Testis (tissue), 3 donors: Measurements from ENCODE around the gene LMNB1. TPM values are rescaled to one million over a fixed set of nuclear protein-coding genes. Genes with fewer than 3 reads are reported as not detected.
A peak's percentile ranks its signal among the peaks of the same experiment; 100 is the strongest.

Experiments used
- DNase-seq: peaks from one replicate; pipeline ENCODE4 v3.0.0-alpha.2; 2019
- H3K27ac ChIP-seq, 2 donors: fragments of 200-600 bp; sonication (generic); one replicate each; pipeline ENCODE4 v1.5.1; 2019
- H3K27me3 ChIP-seq: fragments of 200-600 bp; sonication (generic); one replicate; pipeline ENCODE4 v1.5.1; 2019
- H3K36me3 ChIP-seq: fragments of 200-600 bp; sonication (generic); one replicate; pipeline ENCODE4 v1.5.1; 2017; ENCODE audit warnings: low read depth; ENCODE audit errors: missing control alignments
- H3K4me1 ChIP-seq: fragments of 200-600 bp; sonication (generic); one replicate; pipeline ENCODE4 v1.5.1; 2019
- H3K4me3 ChIP-seq, 2 donors: fragments of 200-600 bp; sonication (generic); one replicate each; pipeline ENCODE4 v1.5.1; 2017 to 2019
- H3K9me3 ChIP-seq: fragments of 200-600 bp; sonication (generic); one replicate; pipeline ENCODE4 v1.5.1; 2017
- CTCF ChIP-seq, 3 experiments: fragments of 450-650 bp in 2 of 3; fragments of 200-600 bp in 1 of 3; sonication (generic) in 1 of 3; IDR thresholded peaks; one replicate each; pipeline ENCODE4 v1.5.1; 2016 to 2019; ENCODE audit warnings: antibody characterized with exemption in 3 of 3, mild to moderate bottlenecking in 2 of 3, moderate library complexity in 1 of 3
- POLR2A ChIP-seq: fragments of 450-650 bp; IDR thresholded peaks from one replicate; pipeline ENCODE4 v1.6.1; 2017; ENCODE audit warnings: antibody characterized with exemption, mild to moderate bottlenecking, moderate library complexity
- whole genome bisulfite sequencing, 2 donors: methylation state at CpG; one replicate each; pipeline ENCODE4 v1.1.5; 2018; 5-methylcytosine and 5-hydroxymethylcytosine counted together
- intact Hi-C: fragments of 100-400 bp; cut with DNase I; formaldehyde crosslinking; loops from one replicate; pipeline ENCODE4 v1.15.1; 2023; ENCODE audit warnings: low total_unique reads
- polyA plus RNA-seq: library from polyadenylated mRNA; stranded (reverse); fragments of 350-450 nt; fragmentation: Illumina TruSeq; extraction: RNeasy Lipid Tissue Mini Kit (QIAGEN cat#74804); gene quantifications from one replicate; pipeline ENCODE4 v1.2.3, GENCODE V29; 2014; ENCODE audit warnings: low read depth, low replicate concordance; ENCODE audit not compliant: insufficient read depth
- total RNA-seq, 2 donors: library from RNA; depleted of rRNA; stranded (reverse); fragments of >200 nt; gene quantifications; one replicate each; pipeline ENCODE4 v1.2.3, GENCODE V29; 2016

LMNB1 gene
- total and polyA plus RNA-seq, 3 donors from 2014 or later = 13.7 to 26.1 (median 15.9) TPM

DNA sequence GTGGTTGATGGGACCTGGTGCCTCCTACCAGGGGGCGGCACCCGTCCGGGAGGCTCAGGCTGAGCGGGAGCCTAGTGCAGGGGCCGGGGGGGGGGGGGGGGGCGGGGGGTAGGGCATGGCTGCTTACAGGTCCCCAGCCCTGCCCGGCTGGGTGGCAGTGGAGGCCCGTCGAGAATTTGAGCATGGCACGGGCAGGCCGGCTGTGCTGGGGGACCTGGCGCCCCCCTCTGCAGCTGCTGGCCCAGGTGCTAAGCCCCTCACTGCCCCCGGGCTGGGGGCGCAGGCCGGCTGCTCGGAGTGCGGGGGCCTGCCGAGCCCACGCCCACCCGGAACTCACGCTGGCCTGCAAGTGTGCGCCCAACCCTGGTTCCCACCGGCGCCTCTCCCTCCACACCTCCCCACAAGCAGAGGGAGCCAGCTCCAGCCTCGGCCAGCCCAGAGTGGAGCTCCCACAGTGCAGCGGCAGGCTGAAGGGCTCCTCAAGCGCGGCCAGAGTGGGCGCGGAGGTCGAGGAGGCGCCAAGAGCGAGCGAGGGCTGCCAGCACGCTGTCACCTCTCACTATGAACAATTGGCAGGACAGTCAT lies 77.7 kb downstream of the LMNB1 start:
- H3K36me3 ChIP-seq = no peaks in the 10 kb centered on the region
- 40 to 90% methylated on average over 10 to 21 of the region's 35 CpGs for WGBS, 2 donors
- H3K27me3 ChIP-seq = no peaks in the 10 kb centered on the region
- peak overlapping the region; percentile 33 to 43 for H3K4me3 ChIP-seq
- H3K9me3 ChIP-seq = no peaks in the 10 kb centered on the region
- intact Hi-C loops = no loop called here
- H3K27ac ChIP-seq = no peak overlapping the region
- DNase-seq = no peak
- TF ChIP-seq CTCF (IDR thresholded peaks at IDR 0.05) (no peak), POLR2A (no peak)
- H3K4me1 ChIP-seq = peaks cover 9% of the 10 kb centered on the region

GRCh38 chr5:126855266-126855665 lies 78.3 kb downstream of the LMNB1 start:
- intact Hi-C loops = no loop called here
- no peak overlapping the region for H3K4me3 ChIP-seq
- DNase-seq = no peak
- H3K4me1 ChIP-seq = peaks cover 9% of the 10 kb centered on the region
- H3K27ac ChIP-seq = no peak overlapping the region
- no peaks in the 10 kb centered on the region for H3K36me3 ChIP-seq
- no peaks in the 10 kb centered on the region for H3K9me3 ChIP-seq
- no peaks in the 10 kb centered on the region for H3K27me3 ChIP-seq
- TF ChIP-seq POLR2A (no peak), CTCF (IDR thresholded peaks at IDR 0.05) (no peak)
- 39 to 62% methylated on average over 8 of the region's 8 CpGs for WGBS, 2 donors

- intact Hi-C loops = no loop called here
- no peak for DNase-seq
- no peak overlapping the region for H3K27ac ChIP-seq
Observed at GRCh38 chr5:126857472-126858410, 80.8 kb downstream of the LMNB1 start.

DNA sequence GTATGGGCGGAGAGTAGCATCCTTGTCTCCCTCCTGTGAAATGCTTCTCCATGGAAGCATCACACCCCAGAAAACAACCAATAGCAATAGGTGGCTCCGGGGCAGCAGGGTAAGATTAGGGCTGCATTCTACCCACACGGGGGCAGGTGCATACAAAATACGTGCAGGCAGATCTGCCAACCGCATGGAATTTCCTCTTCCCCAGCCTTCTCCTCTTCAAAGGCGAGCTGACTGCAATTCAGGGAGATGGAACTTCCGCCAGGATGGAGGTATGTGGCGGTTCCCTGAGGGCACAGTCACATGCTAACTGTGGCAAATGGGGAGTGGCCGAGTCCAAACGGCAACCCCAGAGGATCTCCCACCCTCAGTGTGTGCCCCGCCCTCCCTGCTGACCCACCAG lies 81.5 kb downstream of the LMNB1 start:
- TF ChIP-seq POLR2A = no peak
- TF ChIP-seq CTCF (IDR thresholded peaks at IDR 0.05) = no peak
- H3K4me1 ChIP-seq = peaks cover 9% of the 10 kb centered on the region
- no peak for DNase-seq
- no peaks in the 10 kb centered on the region for H3K36me3 ChIP-seq
- no peak overlapping the region for H3K4me3 ChIP-seq
- intact Hi-C loops = no loop called here
- H3K9me3 ChIP-seq = no peaks in the 10 kb centered on the region
- no peak overlapping the region for H3K27ac ChIP-seq
- H3K27me3 ChIP-seq = no peaks in the 10 kb centered on the region
- WGBS, 2 donors = 81 to 92% methylated on average over 11 of the region's 11 CpGs

More at GRCh38 chr5:126857472-126858410, 80.8 kb downstream of the LMNB1 start:
- TF ChIP-seq POLR2A (no peak), CTCF (IDR thresholded peaks at IDR 0.05) (no peak)
- 64 to 66% methylated on average over 13 of the region's 13 CpGs for WGBS, 2 donors
- no peaks in the 10 kb centered on the region for H3K36me3 ChIP-seq
- H3K4me1 ChIP-seq = peaks cover 9% of the 10 kb centered on the region
- no peak overlapping the region for H3K4me3 ChIP-seq
- no peaks in the 10 kb centered on the region for H3K9me3 ChIP-seq
- H3K27me3 ChIP-seq = no peaks in the 10 kb centered on the region
